Nephron progenitor cell (in vitro differentiated cells): Measurements from ENCODE around the gene UBE2O.
"Not testable (repeated sequence)": the region's sequence is repeated elsewhere in the genome, so short reads cannot be mapped to it uniquely, and the experiment has no call there.

Source experiments
- DNase-seq: peaks from one replicate; pipeline ENCODE4 v3.0.0; 2021
- H3K27ac Mint-ChIP-seq: 2 replicates; pipeline ENCODE4 v1.8.0; 2021; ENCODE audit warnings: mild to moderate bottlenecking, moderate library complexity, mixed read lengths
- H3K27me3 Mint-ChIP-seq: 2 replicates; pipeline ENCODE4 v1.8.0; 2021; ENCODE audit warnings: mild to moderate bottlenecking, low read depth, mixed read lengths; ENCODE audit not compliant: poor library complexity
- H3K36me3 Mint-ChIP-seq: 2 replicates; pipeline ENCODE4 v1.8.0; 2021; ENCODE audit warnings: low read depth, mixed read lengths
- H3K4me1 Mint-ChIP-seq: 2 replicates; pipeline ENCODE4 v1.8.0; 2021; ENCODE audit warnings: mixed read lengths
- H3K4me3 Mint-ChIP-seq: 2 replicates; pipeline ENCODE4 v1.8.0; 2021; ENCODE audit warnings: mild to moderate bottlenecking, moderate library complexity, mixed read lengths
- H3K9me3 Mint-ChIP-seq: 2 replicates; pipeline ENCODE4 v1.8.0; 2021; ENCODE audit warnings: mild to moderate bottlenecking, moderate library complexity, mixed read lengths
- TF ChIP-seq, protein P1 (sequence below): fragments of 200-600 bp; sonication (generic); IDR thresholded peaks from 2 replicates; pipeline ENCODE4 v1.5.0; 2021; ENCODE audit warnings: antibody characterized with exemption

Gene UBE2O

DNA sequence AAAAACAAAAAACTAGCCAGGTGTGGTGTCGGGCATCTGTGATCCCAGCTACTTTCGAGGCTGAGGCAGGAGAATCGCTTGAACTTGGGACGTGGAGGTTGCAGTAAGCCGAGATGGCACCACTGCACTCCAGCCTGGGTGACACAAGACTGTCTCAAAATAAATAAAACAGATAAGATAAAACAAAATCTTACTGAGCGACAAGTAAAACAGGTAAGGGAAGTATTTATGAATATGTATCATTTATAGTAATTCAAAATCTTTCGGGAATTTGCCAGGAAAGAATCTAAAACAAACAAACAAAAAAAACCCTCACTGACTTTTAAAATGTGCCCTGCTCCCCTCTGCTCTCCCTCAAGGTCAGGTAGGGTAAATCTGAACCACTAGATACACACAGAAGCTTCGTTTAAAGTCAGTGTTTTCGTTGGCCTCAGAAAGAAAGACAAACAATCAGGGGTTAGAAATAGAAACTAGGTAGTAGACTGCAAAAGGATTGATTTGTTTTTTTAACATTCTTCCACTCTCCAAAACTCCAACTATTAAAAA, 101.4 kb downstream of the UBE2O start:
- Mint-ChIP-seq H3K9me3 (no peaks in the 10 kb centered on the region), H3K4me1 (peaks cover 34% of the 10 kb centered on the region), H3K4me3 (peak overlapping the region; percentile 90), H3K36me3 (peaks cover 29% of the 10 kb centered on the region), H3K27me3 (peaks cover 9% of the 10 kb centered on the region), H3K27ac (peak overlapping the region; percentile 49)
- DNase-seq, result no peak
- TF ChIP-seq, protein P1, sequence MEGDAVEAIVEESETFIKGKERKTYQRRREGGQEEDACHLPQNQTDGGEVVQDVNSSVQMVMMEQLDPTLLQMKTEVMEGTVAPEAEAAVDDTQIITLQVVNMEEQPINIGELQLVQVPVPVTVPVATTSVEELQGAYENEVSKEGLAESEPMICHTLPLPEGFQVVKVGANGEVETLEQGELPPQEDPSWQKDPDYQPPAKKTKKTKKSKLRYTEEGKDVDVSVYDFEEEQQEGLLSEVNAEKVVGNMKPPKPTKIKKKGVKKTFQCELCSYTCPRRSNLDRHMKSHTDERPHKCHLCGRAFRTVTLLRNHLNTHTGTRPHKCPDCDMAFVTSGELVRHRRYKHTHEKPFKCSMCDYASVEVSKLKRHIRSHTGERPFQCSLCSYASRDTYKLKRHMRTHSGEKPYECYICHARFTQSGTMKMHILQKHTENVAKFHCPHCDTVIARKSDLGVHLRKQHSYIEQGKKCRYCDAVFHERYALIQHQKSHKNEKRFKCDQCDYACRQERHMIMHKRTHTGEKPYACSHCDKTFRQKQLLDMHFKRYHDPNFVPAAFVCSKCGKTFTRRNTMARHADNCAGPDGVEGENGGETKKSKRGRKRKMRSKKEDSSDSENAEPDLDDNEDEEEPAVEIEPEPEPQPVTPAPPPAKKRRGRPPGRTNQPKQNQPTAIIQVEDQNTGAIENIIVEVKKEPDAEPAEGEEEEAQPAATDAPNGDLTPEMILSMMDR, result no peak

DNA sequence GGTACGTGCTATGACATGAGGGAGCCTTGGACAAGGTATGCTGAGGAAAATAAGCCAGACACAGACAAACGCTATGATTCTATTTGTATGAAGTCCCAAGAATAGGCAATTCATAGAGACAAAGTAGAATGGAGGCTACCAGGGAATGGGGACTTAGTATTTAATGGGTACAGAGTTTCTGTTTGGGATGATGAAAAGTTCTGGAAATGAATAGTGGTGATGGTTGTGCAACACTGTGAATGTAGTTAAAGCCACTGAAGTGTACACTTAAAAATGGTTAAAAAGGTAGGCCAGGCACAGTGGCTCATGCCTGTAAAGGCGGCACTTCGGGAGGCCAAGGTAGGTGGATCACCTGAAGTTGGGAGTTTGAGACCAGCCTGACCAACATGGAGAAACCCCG, 102.5 kb downstream of the UBE2O start:
- no peak overlapping the region for H3K27ac Mint-ChIP-seq
- H3K9me3 Mint-ChIP-seq, result no peaks in the 10 kb centered on the region
- H3K27me3 Mint-ChIP-seq, result peaks cover 9% of the 10 kb centered on the region
- peaks cover 38% of the 10 kb centered on the region for H3K4me1 Mint-ChIP-seq
- no peak overlapping the region for H3K4me3 Mint-ChIP-seq
- TF ChIP-seq, protein P1, result no peak
- no peak for DNase-seq
- H3K36me3 Mint-ChIP-seq, result peaks cover 40% of the 10 kb centered on the region

DNA sequence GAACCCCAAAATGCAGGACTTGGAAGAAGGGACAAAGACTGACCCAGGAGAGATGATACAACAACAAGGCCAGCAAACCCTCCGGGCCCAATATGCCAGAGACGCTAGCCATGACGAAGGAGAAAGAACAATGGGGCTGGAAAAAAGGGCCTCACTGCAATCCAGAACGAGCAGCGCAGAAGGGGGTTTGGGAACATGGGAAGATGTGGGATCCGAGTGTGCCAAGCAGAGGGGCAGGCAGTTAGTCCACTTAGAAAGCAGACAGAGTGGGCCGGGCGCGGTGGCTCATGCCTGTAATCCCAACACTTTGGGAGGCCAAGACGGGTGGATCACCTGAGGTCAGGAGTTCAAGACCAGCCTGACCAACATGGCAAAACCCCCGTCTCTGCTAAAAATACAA, 106.0 kb downstream of the UBE2O start:
- Mint-ChIP-seq H3K36me3 (peaks cover 55% of the 10 kb centered on the region), H3K27ac (peak overlapping the region; percentile 66), H3K4me1 (peaks cover 16% of the 10 kb centered on the region)
- not testable (repeated sequence) for H3K4me3 Mint-ChIP-seq, H3K9me3 Mint-ChIP-seq, H3K27me3 Mint-ChIP-seq, DNase-seq

DNA sequence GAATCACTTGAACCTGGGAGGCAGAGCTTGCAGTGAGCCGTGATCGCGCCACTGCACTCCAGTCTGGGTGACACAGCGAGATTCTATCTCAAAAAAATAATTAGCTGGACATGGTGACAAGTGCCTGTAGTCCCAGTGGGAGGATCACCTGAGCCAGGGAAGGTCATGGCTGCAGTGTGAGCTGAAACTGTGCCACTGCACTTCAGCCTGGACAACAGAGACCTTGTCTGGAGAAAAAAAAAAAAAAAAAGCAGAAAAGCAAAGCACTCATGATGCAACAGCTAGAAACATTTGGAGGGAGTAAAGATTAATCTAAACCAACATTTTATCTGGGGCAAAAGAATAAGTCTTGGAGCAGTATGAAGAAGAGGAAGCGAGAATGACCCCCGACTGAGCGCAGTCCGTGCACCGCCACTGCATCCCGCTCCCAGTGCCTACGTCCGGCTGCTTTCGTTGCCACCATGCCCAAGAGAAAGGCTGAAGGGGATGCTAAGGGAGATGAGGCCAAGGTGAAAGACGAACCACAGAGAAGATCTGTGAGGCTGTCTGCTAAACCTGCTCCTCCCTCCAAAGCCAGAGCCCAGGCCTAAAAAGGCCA, 107.5 kb downstream of the UBE2O start:
- no peak overlapping the region for H3K4me3 Mint-ChIP-seq
- TF ChIP-seq, protein P1, result no peak
- peaks cover 5% of the 10 kb centered on the region for H3K27me3 Mint-ChIP-seq

DNA sequence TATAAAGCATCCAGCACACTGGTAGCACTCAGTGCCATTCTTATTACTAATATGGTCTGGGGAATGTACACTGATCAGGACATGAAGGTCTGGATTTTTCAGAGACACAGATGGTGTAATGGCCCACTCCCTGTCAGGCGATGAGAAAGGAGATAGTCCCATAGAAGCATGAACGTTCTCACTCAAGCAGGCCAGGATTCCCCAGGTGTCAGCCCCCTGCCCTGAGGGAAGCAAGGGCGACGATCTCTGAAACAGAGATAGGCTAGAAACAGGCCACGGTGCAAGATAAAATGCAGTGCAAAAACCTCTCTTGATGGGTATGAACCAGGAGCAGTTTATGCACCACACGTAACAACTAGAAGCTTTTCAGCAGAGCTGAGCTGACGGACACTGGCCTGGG, 109.8 kb downstream of the UBE2O start:
- Mint-ChIP-seq H3K4me1 (peaks cover 9% of the 10 kb centered on the region), H3K9me3 (no peaks in the 10 kb centered on the region), H3K36me3 (peaks cover 68% of the 10 kb centered on the region), H3K27ac (no peak overlapping the region), H3K4me3 (no peak overlapping the region), H3K27me3 (peaks cover 2% of the 10 kb centered on the region)
- no peak for DNase-seq
- TF ChIP-seq, protein P1, result no peak

More for the DNA sequence above, 107.5 kb downstream of the UBE2O start:
- peaks cover 9% of the 10 kb centered on the region for H3K4me1 Mint-ChIP-seq
- H3K9me3 Mint-ChIP-seq, result no peaks in the 10 kb centered on the region
- H3K36me3 Mint-ChIP-seq, result peaks cover 60% of the 10 kb centered on the region
- DNase-seq, result no peak
- no peak overlapping the region for H3K27ac Mint-ChIP-seq

DNA sequence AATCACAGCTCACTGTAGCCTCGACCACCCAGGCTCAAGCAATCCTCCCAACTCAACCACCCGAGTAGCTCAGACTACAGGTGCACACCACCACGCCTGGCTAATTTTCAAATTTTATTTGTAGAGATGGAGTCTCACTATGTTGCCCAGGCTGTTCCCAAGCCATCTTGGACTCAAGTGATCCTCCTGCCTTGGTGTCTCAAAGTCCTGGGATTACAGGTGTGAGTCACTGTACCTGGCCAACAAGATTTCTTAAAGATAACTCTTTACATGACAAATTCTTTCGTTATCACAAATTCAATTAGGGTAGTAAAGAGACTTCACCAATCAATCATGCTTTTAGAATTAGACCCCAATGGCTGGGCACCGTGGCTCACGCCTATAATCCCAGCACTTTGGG, 111.7 kb downstream of the UBE2O start:
- Mint-ChIP-seq H3K4me1 (peaks cover 4% of the 10 kb centered on the region), H3K9me3 (no peaks in the 10 kb centered on the region)

More for the DNA sequence above, 111.7 kb downstream of the UBE2O start:
- no peak overlapping the region for H3K4me3 Mint-ChIP-seq
- no peak for DNase-seq
- no peak overlapping the region for H3K27ac Mint-ChIP-seq
- peaks cover 2% of the 10 kb centered on the region for H3K27me3 Mint-ChIP-seq
- H3K36me3 Mint-ChIP-seq, result peaks cover 55% of the 10 kb centered on the region
- TF ChIP-seq, protein P1, result no peak
